Neuronal stem cell (in vitro differentiated cells): ENCODE results near the gene CDC16.
A peak's percentile ranks its signal among the peaks of the same experiment; 100 is the strongest.

Source experiments
- DNase-seq: peaks from one replicate; pipeline ENCODE4 v3.0.0-alpha.2; 2013; ENCODE audit warnings: low spot score
- H2AFZ ChIP-seq: one replicate; pipeline ENCODE4 v1.6.1; 2013; ENCODE audit warnings: mild to moderate bottlenecking, low read length, inconsistent platforms
- H2AK5ac ChIP-seq: 2 replicates; pipeline ENCODE4 v1.6.1; 2013; ENCODE audit warnings: low read depth, mild to moderate bottlenecking, inconsistent platforms, low read length, moderate library complexity, mixed read lengths
- H2BK120ac ChIP-seq: 2 replicates; pipeline ENCODE4 v1.6.1; 2013; ENCODE audit warnings: low read depth, mild to moderate bottlenecking, inconsistent platforms, low read length, moderate library complexity, mixed read lengths
- H2BK12ac ChIP-seq: one replicate; pipeline ENCODE4 v1.6.1; 2013; ENCODE audit warnings: low read length, inconsistent platforms
- H2BK15ac ChIP-seq: 2 replicates; pipeline ENCODE4 v1.6.1; 2013; ENCODE audit warnings: mild to moderate bottlenecking, low read length, inconsistent platforms, mixed read lengths
- H2BK5ac ChIP-seq: one replicate; pipeline ENCODE4 v1.6.1; 2013; ENCODE audit warnings: inconsistent platforms, mild to moderate bottlenecking, low read length, moderate library complexity
- H3K14ac ChIP-seq: one replicate; pipeline ENCODE4 v1.6.1; 2013; ENCODE audit warnings: low read length, inconsistent platforms
- H3K18ac ChIP-seq: 2 replicates; pipeline ENCODE4 v1.6.1; 2013; ENCODE audit warnings: low read length, inconsistent platforms
- H3K23ac ChIP-seq: 2 replicates; pipeline ENCODE4 v1.6.1; 2013; ENCODE audit warnings: low read depth, mild to moderate bottlenecking, mixed read lengths, low read length, inconsistent platforms; ENCODE audit not compliant: poor library complexity
- H3K27ac ChIP-seq: replicated peaks from 3 replicates; pipeline ENCODE4 v1.5.1; 2013; ENCODE audit warnings: low read length, inconsistent platforms
- H3K27me3 ChIP-seq, 3 experiments: 2 replicates each; pipeline ENCODE4 v1.6.1; 2013; ENCODE audit warnings: low read length in 3 of 3, mild to moderate bottlenecking in 2 of 3, inconsistent platforms in 1 of 3, low read depth in 1 of 3, mixed read lengths in 1 of 3, moderate library complexity in 1 of 3; ENCODE audit not compliant: control insufficient read depth in 3 of 3, insufficient read depth in 3 of 3
- H3K36me3 ChIP-seq, 2 donors: replicated peaks in 1 of 2; 2 replicates each; pipeline ENCODE4 v1.6.1; 2013; ENCODE audit warnings: low read length in 2 of 2; ENCODE audit not compliant: control insufficient read depth in 2 of 2, insufficient read depth in 2 of 2
- H3K4ac ChIP-seq: 2 replicates; pipeline ENCODE4 v1.6.1; 2013; ENCODE audit warnings: inconsistent platforms, mild to moderate bottlenecking, low read length, moderate library complexity
- H3K4me1 ChIP-seq, 2 donors: 1 replicate in 1 of 2; 2 replicates in 1 of 2; pipeline ENCODE4 v1.6.1; 2013; ENCODE audit warnings: low read length in 2 of 2, low read depth in 1 of 2; ENCODE audit not compliant: control insufficient read depth in 2 of 2, insufficient read depth in 1 of 2
- H3K4me2 ChIP-seq: one replicate; pipeline ENCODE4 v1.6.1; 2013; ENCODE audit warnings: mild to moderate bottlenecking, low read length, inconsistent platforms; ENCODE audit not compliant: insufficient read depth, poor library complexity, severe bottlenecking
- H3K4me3 ChIP-seq, 2 donors: 2 replicates each; pipeline ENCODE4 v1.5.1; 2013; ENCODE audit warnings: low read length in 2 of 2, mild to moderate bottlenecking in 2 of 2, inconsistent platforms in 1 of 2, moderate library complexity in 1 of 2
- H3K79me1 ChIP-seq: one replicate; pipeline ENCODE4 v1.6.1; 2013; ENCODE audit warnings: low read depth, mild to moderate bottlenecking, inconsistent platforms, low read length, moderate library complexity
- H3K9ac ChIP-seq: one replicate; pipeline ENCODE4 v1.6.1; 2013; ENCODE audit warnings: mild to moderate bottlenecking, low read depth, low read length, inconsistent platforms; ENCODE audit not compliant: poor library complexity
- H3K9me3 ChIP-seq, 2 donors: replicated peaks in 1 of 2; 2 replicates each; pipeline versions ENCODE3 to v1.6.1; 2013; ENCODE audit warnings: low read length in 2 of 2, mild to moderate bottlenecking in 2 of 2, inconsistent platforms in 1 of 2, low read depth in 1 of 2, mixed read lengths in 1 of 2, moderate library complexity in 1 of 2; ENCODE audit not compliant: control insufficient read depth in 2 of 2, insufficient read depth in 1 of 2
- H4K8ac ChIP-seq: one replicate; pipeline ENCODE4 v1.6.1; 2013; ENCODE audit warnings: low read depth, mild to moderate bottlenecking, inconsistent platforms, low read length, moderate library complexity
- H4K91ac ChIP-seq: one replicate; pipeline ENCODE4 v1.6.1; 2013; ENCODE audit warnings: low read length, low read depth, mild to moderate bottlenecking, inconsistent platforms; ENCODE audit not compliant: poor library complexity
- WGBS, 2 donors: extraction: QIAGEN DNeasy Blood & Tissue Kit; methylation state at CpG; one replicate each; pipeline ENCODE4 v1.1.7; 2013; ENCODE audit warnings: missing lambda C conversion rate in 2 of 2, mixed read lengths in 1 of 2; ENCODE audit not compliant: insufficient read length in 2 of 2, insufficient replicate concordance in 1 of 2; ENCODE audit errors: extremely low coverage in 2 of 2; 5-methylcytosine and 5-hydroxymethylcytosine counted together

The CDC16 gene

GRCh38 chr13:114275304-114275703 lies 40.6 kb downstream of the CDC16 start:
- Histone ChIP-seq H3K79me1 (no peaks in the 10 kb centered on the region), H3K18ac (no peak overlapping the region), H3K4me2 (no peak overlapping the region), H2BK15ac (no peak overlapping the region), H3K9ac (no peak overlapping the region), H2BK120ac (no peak overlapping the region), H3K4me1 (peaks cover 0 to 2% of the 10 kb centered on the region in 2 donors), H2AFZ (no peak overlapping the region), H3K23ac (no peak overlapping the region), H3K9me3 (no peaks in the 10 kb centered on the region), H3K14ac (no peak overlapping the region), H4K8ac (no peak overlapping the region), H3K27ac (no peak overlapping the region), H3K4me3 (no peak overlapping the region), H3K4ac (no peak overlapping the region), H3K27me3 (no peaks in the 10 kb centered on the region), H4K91ac (no peak overlapping the region), H2BK5ac (no peak overlapping the region), H3K36me3 (peaks cover 21 to 74% of the 10 kb centered on the region in 2 donors), H2BK12ac (no peak overlapping the region), H2AK5ac (no peak overlapping the region)
- no CpG with 5 or more reads among the region's 7 CpGs for WGBS, 2 donors
- no peak for DNase-seq

GRCh38 chr13:114279146-114279545 lies 44.4 kb downstream of the CDC16 start:
- Histone ChIP-seq H4K91ac (no peak overlapping the region), H3K79me1 (no peaks in the 10 kb centered on the region), H3K4me1 (peaks cover 0 to 5% of the 10 kb centered on the region in 2 donors), H3K14ac (no peak overlapping the region), H2BK12ac (no peak overlapping the region), H3K4me2 (no peak overlapping the region), H3K27me3 (no peaks in the 10 kb centered on the region), H2BK120ac (no peak overlapping the region), H3K23ac (no peak overlapping the region), H3K4me3 (no peak overlapping the region), H2BK5ac (no peak overlapping the region), H2AFZ (no peak overlapping the region), H3K27ac (no peak overlapping the region), H3K9ac (no peak overlapping the region), H3K9me3 (no peaks in the 10 kb centered on the region), H2AK5ac (no peak overlapping the region), H4K8ac (no peak overlapping the region), H3K18ac (no peak overlapping the region), H3K36me3 (peaks cover 10 to 53% of the 10 kb centered on the region in 2 donors), H3K4ac (no peak overlapping the region), H2BK15ac (no peak overlapping the region)
- DNase-seq, result no peak
- no CpG with 5 or more reads among the region's 4 CpGs for WGBS, 2 donors

GRCh38 chr13:114279758-114280355 lies 45.2 kb downstream of the CDC16 start:
- H3K36me3 ChIP-seq, result peaks cover 9 to 53% of the 10 kb centered on the region in 2 donors
- no peaks in the 10 kb centered on the region for H3K9me3 ChIP-seq
- H3K23ac ChIP-seq, result no peak overlapping the region
- H2BK120ac ChIP-seq, result no peak overlapping the region
- H2AK5ac ChIP-seq, result no peak overlapping the region
- no peak overlapping the region for H2BK15ac ChIP-seq
- no peak overlapping the region for H3K18ac ChIP-seq
- no peaks in the 10 kb centered on the region for H3K27me3 ChIP-seq
- H3K9ac ChIP-seq, result no peak overlapping the region
- H3K4me1 ChIP-seq, result peaks cover 0 to 5% of the 10 kb centered on the region in 2 donors
- H3K79me1 ChIP-seq, result no peaks in the 10 kb centered on the region
- no peak overlapping the region for H3K4ac ChIP-seq
- H2BK5ac ChIP-seq, result no peak overlapping the region
- no peak overlapping the region for H3K4me3 ChIP-seq
- WGBS, 2 donors, result no CpG with 5 or more reads among the region's 2 CpGs
- no peak overlapping the region for H2AFZ ChIP-seq
- no peak overlapping the region for H3K14ac ChIP-seq
- no peak overlapping the region for H4K8ac ChIP-seq
- H3K4me2 ChIP-seq, result no peak overlapping the region
- no peak overlapping the region for H4K91ac ChIP-seq
- H2BK12ac ChIP-seq, result no peak overlapping the region
- DNase-seq, result no peak
- H3K27ac ChIP-seq, result no peak overlapping the region

- no CpG with 5 or more reads among the region's 89 CpGs for WGBS, 2 donors
- Histone ChIP-seq H4K8ac (peak within 1 kb of the TSS; percentile 97), H3K36me3 (peaks cover 7 to 53% of the 10 kb centered on the region in 2 donors), H3K4me2 (peak within 1 kb of the TSS; percentile 80), H2BK12ac (no peak within 1 kb of the TSS), H2AFZ (peak within 1 kb of the TSS; percentile 100), H2BK5ac (peak within 1 kb of the TSS; percentile 96), H2BK120ac (peak within 1 kb of the TSS; percentile 31), H3K9me3 (no peaks in the 10 kb centered on the region), H4K91ac (no peak within 1 kb of the TSS), H3K9ac (peak within 1 kb of the TSS; percentile 86), H3K27me3 (no peaks in the 10 kb centered on the region), H3K18ac (peak within 1 kb of the TSS; percentile 100), H3K23ac (peak within 1 kb of the TSS; percentile 100), H3K14ac (peak within 1 kb of the TSS; percentile 99), H3K4me3 (peak within 1 kb of the TSS; percentile 90 to 93), H3K27ac (peak within 1 kb of the TSS; percentile 100), H3K4ac (no peak within 1 kb of the TSS), H2BK15ac (peak within 1 kb of the TSS; percentile 30), H2AK5ac (peak within 1 kb of the TSS; percentile 19), H3K4me1 (peaks cover 0 to 6% of the 10 kb centered on the region in 2 donors), H3K79me1 (peaks cover 2% of the 10 kb centered on the region)
- peak; percentile 95 for DNase-seq
Measured at GRCh38 chr13:114281351-114282040, 46.8 kb downstream of the CDC16 start, which contains the start of gene UPF3A. UPF3A (plus strand) TSS chr13:114281601; CDS start chr13:114281640, 39 bp downstream.
